Peyer's patch (tissue), 4 donors: ENCODE data around the gene ZSWIM1.

Source experiments
- POLR2A ChIP-seq, 2 donors: fragments of 450-650 bp; IDR thresholded peaks; one replicate each; pipeline ENCODE4 v1.5.1; 2017; ENCODE audit warnings: antibody characterized with exemption in 2 of 2, mild to moderate bottlenecking in 2 of 2, moderate library complexity in 2 of 2
- TF ChIP-seq, protein P1 (sequence below), 6 experiments: fragments of 450-650 bp in 4 of 6; fragments of 200-600 bp in 2 of 6; sonication (generic) in 1 of 6; IDR thresholded peaks; one replicate each; pipeline ENCODE4 v1.5.1; 2017 to 2019; ENCODE audit warnings: antibody characterized with exemption in 6 of 6, mild to moderate bottlenecking in 3 of 6, moderate library complexity in 1 of 6

GRCh38 chr20:45910670-45911485 lies 29.9 kb downstream of the ZSWIM1 start:
- TF ChIP-seq, protein P1, sequence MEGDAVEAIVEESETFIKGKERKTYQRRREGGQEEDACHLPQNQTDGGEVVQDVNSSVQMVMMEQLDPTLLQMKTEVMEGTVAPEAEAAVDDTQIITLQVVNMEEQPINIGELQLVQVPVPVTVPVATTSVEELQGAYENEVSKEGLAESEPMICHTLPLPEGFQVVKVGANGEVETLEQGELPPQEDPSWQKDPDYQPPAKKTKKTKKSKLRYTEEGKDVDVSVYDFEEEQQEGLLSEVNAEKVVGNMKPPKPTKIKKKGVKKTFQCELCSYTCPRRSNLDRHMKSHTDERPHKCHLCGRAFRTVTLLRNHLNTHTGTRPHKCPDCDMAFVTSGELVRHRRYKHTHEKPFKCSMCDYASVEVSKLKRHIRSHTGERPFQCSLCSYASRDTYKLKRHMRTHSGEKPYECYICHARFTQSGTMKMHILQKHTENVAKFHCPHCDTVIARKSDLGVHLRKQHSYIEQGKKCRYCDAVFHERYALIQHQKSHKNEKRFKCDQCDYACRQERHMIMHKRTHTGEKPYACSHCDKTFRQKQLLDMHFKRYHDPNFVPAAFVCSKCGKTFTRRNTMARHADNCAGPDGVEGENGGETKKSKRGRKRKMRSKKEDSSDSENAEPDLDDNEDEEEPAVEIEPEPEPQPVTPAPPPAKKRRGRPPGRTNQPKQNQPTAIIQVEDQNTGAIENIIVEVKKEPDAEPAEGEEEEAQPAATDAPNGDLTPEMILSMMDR (IDR thresholded peaks at IDR 0.05) = no peak
- peak in 1 of 2 donors; percentile 42 for TF ChIP-seq POLR2A (IDR thresholded peaks at IDR 0.05)
